ENCODE data around the gene WLS.
"Not testable (repeated sequence)": the region's sequence is repeated elsewhere in the genome, so short reads cannot be mapped to it uniquely, and the experiment has no call there.

WLS gene

GRCh38 chr1:68232289-68233148, at the start of gene WLS:
Gene WLS, minus strand, starts transcription at chr1:68232523. Its CDS starts 224 bp downstream, at chr1:68232299.
- DNase-seq (ENCODE audit: extremely low spot score, insufficient read length, low read depth) (no peak), FAIRE-seq (no peak)

- FAIRE-seq (no peak), DNase-seq (ENCODE audit: extremely low spot score, insufficient read length, low read depth) (no peak)
Measured at GRCh38 chr1:68280286-68280685, 48.0 kb upstream of the WLS start.

DNA sequence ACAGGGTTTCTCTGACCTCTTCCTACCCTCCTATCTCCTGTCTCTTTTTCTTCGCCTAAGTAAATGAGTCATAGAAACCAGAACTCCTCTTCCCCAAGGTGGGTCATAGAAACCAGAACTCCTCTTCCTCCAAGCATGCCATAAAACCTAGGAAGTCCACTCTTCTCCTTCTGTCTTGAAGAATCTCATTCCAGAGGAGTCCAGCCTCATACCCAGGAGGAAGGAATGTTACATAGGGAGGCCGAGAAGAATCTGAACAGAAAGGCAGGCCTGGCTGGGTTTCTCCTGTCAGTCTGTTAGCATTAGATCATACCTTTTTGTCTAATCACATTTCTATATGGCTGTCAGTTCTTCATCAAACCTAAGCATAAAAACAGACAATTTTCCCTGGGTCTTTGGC, 47.5 kb upstream of the WLS start:
- DNase-seq (ENCODE audit: extremely low spot score, insufficient read length, low read depth) (no peak), FAIRE-seq (no peak)

DNA sequence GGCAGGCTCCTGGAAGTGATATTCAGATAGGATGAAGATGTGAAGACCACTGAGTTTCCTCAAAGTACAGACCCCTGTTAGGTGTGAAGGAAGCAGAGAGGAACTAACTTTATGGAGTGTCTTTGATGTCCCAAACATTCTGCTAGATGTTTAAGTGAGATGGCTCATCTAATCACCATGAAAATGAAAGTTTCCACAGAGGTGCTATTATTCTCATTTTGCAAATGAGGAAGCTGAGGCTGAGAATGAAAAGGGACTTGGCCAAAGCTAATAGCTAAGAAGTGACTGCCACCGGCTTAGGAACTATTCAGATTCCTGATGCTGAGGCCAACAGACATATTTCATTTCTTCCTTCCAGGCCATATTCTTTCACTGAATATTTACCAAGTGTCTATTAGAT, 45.9 kb upstream of the WLS start:
- FAIRE-seq = no peak
- DNase-seq (ENCODE audit: extremely low spot score, insufficient read length, low read depth) = no peak

DNA sequence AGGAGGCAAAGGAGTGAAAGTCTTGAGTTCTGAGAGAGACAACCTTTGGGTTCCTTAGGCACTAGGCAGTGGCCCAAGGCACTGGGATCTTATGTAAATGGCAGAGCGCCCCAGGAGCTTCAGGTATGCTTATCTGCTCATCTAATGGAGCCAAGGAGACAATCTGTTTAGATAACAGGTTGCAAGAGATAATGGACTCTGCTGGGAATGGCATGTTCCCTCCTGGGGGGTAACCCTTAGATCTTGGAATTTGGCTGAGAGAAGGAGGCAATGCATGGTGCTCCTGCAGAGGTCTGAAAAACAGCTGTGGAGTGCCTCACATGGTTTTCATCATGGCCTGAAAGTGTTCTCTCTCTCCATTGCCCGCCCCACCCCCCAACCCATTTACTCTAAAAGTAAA, 44.1 kb upstream of the WLS start:
- no peak for FAIRE-seq
- no peak for DNase-seq (ENCODE audit: extremely low spot score, insufficient read length, low read depth)

- DNase-seq (ENCODE audit: extremely low spot score, insufficient read length, low read depth) (no peak), FAIRE-seq (no peak)
Measured at GRCh38 chr1:68273530-68273929, 41.2 kb upstream of the WLS start.

- no peak for DNase-seq (ENCODE audit: extremely low spot score, insufficient read length, low read depth)
- no peak for FAIRE-seq
Measured at GRCh38 chr1:68271596-68271995, 39.3 kb upstream of the WLS start.

DNA sequence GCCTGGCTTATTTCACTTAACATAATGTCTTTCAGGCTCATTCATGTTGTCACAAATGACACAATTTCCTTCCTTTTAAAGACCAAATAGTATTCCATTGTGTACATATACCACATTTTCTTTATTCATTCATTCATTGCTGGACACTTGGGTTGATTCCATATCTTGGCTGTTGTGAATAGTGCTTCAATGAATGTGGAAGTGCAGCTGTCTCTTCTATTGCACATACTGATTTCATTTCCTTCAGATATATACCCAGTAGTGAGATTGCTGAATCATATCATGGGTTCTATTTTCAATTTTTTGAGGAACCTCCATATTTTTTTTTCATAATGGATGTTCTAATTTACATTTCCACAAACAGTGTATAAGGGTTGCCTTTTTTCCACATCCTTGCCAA, 38.6 kb upstream of the WLS start:
- DNase-seq (ENCODE audit: extremely low spot score, insufficient read length, low read depth) = no peak
- FAIRE-seq = no peak

DNA sequence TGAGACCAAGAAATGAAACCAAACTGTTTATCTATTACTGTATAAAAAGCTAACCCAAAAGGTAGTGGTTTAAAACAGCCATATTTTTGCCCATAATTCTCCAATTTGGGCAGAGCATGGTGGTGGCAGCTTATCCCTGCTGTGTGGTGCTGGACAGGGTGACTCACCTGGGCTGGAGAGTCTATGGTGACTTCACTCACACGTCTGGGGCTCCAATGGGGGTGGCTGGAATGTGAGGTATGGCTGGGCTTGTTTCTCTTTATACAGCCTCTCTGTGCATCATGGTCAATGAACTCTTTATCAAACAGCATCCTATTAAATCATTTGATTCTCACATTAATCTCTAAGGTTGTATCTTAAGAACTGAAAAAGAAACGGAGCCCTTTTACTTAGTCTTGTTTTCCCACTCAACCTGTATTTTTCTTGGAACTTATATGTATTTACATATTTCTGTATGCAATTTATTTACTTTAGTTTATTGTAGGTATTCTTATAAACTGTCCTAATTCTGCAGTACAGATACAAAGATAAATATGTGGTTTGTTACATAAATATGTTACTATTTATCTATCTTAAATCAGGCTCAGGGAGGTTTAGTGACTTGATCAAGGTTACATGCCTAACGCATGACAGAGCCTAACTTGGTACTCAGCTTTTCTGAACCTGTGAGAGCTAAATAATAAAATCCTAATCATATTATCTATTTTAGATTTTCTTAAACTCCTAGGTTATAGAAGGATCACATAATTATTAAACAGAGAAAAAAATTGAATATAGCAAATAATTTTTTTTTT, 37.5 kb upstream of the WLS start:
- FAIRE-seq (no peak), DNase-seq (ENCODE audit: extremely low spot score, insufficient read length, low read depth) (no peak)

GRCh38 chr1:68268896-68269483, 36.7 kb upstream of the WLS start:
- FAIRE-seq (no peak), DNase-seq (ENCODE audit: extremely low spot score, insufficient read length, low read depth) (no peak)

DNA sequence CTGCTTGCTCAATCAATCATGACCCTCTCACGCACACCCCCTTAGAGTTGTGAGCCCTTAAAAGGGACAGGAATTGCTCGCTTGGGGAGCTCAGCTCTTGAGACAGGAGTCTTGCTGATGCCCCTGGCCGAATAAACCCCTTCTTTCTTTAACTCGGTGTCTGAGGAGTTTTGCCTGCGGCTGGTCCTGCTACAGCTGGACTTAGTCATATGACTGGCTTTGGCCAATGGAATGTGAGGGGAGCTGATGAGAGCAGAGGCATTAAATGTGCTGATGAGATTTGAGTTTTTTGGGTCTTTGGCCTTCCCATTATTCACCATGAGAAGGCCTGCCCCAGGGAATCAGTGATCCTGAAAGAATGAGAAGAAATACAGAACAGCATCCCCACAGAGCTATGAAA, 24.5 kb upstream of the WLS start:
- FAIRE-seq = not testable (repeated sequence)

DNA sequence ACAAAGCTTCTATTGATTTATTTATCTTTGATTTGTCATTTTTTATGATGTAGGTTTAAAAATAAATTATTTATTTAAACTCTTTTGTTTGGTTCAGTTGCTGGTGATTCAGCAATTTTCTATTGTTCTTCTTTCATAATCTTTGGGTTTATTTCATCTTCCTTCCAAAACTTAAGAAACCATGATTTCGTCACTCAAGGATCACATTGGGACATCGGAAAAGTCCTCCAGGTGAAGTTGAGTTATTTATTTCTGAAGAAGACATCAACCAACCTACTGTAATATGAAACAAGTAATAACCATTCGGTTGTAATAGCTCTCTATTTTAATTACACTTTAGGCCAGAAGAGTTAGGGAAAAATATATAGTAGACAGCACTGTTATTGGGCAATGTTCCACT, 23.0 kb upstream of the WLS start:
- FAIRE-seq = no peak
- DNase-seq (ENCODE audit: extremely low spot score, insufficient read length, low read depth) = no peak

More for the DNA sequence above, 24.5 kb upstream of the WLS start:
- DNase-seq (ENCODE audit: extremely low spot score, insufficient read length, low read depth) = not testable (repeated sequence)

- no peak for FAIRE-seq
Measured at GRCh38 chr1:68254667-68255226, 22.4 kb upstream of the WLS start.

GRCh38 chr1:68237040-68237439, 4.7 kb upstream of the WLS start:
- no peak for FAIRE-seq
- no peak for DNase-seq (ENCODE audit: extremely low spot score, insufficient read length, low read depth)

More at GRCh38 chr1:68254667-68255226, 22.4 kb upstream of the WLS start:
- DNase-seq (ENCODE audit: extremely low spot score, insufficient read length, low read depth) = no peak

DNA sequence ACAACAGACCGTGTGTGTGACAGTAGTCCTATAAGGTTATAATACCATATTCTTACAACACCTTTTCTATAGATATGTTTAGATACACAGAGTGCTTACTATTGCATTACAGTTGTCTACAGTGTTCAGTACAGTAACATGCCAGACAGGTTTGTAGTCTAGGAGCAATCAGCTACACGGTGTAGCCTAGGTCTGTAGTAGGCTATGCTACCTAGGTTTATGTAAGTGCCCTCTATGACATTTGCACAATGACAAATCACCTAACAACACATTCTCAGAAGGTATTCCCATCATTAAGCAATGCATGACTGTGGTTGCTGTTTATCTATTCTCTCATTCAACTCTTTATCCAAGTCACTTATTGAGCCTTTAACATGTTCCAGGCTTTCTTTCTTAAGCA, 1.8 kb upstream of the WLS start:
- no peak for DNase-seq (ENCODE audit: extremely low spot score, insufficient read length, low read depth)
- no peak for FAIRE-seq

DNA sequence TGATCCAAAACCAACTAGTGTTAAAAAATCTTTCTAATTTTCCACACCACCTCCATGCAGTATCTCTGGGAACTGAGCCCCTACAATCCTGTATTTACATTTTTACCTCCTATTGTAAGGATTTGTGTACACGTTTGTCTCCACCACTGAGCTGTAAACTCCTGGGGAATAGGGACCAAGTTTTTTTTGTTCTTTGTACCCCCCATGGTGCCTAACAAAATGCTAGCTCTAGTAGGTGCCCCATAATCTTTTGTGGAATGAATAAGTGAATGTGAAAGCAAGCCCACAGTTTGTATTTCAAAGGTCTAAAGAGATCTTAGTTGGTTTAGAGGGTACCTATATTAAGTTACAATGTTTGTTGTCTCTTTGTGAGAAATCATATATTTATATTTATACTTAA, 879 bp upstream of the WLS start:
- no peak for FAIRE-seq
- DNase-seq (ENCODE audit: extremely low spot score, insufficient read length, low read depth) = no peak

- FAIRE-seq (no peak), DNase-seq (ENCODE audit: extremely low spot score, insufficient read length, low read depth) (no peak)
Measured at GRCh38 chr1:68231627-68232288, 565 bp downstream of the WLS start.

DNA sequence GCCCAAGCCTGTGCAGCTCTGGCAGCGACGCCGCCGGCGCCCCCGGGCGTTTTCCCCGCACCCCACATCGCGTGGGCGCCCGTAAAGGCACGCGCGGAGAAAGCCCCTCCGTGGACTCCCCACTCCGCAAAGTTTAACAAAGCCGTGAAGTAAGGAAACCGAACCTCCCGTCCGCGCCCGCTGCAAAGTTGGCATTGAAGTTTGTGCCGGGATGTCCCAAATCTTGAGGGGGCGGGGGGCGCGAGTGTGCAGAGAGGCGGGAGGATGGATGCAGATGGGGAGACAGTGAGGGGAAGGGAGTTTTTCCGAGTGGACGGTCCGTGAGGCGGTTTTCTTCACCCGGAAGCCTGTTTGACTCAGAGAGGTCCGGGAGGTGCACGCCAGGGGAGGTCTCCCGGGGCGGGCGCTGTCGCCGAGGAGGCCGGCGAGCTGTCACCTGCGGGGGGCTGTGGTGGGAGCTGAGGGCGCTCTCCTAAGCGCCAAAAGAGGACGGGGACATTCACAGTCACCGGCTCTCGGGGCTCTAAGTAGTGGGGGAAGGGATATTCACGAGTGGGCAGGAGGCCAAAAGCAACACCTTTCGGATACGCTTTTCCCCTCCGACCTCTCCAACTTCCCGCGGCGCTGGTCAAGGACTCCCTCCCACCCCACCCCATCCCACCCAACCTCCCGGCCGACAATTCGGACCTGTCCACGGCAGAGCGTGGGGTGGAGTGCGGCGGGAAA, 1.3 kb downstream of the WLS start:
- DNase-seq (ENCODE audit: extremely low spot score, insufficient read length, low read depth) (no peak), FAIRE-seq (no peak)

DNA sequence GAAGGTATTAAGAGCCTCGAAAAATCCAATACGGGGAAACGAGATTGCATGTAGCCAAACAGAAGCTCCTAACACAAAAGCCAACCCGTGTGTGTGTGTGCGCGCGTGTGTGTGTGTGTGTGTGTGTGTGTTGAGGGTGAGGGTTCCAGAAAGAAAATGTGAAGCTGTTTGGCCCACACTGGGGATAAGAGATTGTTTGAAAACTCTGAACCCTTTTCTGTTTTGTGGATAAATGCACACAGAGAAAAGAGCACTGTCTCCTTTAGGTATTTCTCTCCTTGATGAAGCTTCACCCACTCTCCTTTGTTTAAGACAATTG, 1.9 kb downstream of the WLS start:
- DNase-seq (ENCODE audit: extremely low spot score, insufficient read length, low read depth) = no peak
- FAIRE-seq = no peak

All from GM18507 (cell line).